ENCODE data around the gene AOPEP.

Gene AOPEP

DNA sequence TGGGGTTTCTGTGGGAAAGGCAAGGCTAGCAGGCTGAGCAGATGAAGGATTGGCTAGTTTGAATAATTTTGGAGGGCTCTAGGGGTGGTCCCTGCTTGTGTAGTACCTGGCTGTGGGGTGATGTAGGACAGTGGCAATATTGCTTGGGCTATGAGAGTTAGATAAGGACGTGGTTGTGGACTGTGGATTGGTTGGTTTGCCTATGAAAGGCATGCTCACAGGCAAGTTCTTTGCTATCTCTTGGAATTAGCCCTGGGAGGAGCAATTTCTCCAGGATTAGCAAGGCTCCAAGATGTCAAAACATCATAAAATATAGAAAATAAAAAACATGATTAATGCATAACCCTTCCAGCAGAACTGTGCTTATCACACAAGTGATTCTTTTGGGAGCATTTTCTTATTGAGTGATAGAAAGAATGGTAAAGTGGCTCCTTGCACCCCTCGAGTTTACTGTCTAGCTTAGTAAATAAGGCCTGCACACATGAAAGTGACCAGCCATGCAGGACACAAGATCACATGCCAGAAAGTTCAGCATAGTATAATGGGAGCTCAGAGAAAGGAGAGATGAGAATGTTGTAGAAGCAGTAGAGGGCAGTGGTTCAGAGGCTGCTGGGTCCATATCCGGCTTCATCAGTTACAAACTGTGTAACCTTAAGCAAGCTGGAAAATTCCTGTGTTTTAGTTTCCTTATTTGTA lies 13.8 kb downstream of the AOPEP start:
- no peak overlapping the region for H3K4me2 ChIP-seq (ENCODE audit: low read depth, low read length)

GRCh38 chr9:94741866-94742265 lies 15.4 kb downstream of the AOPEP start:
- no peak overlapping the region for H3K9ac ChIP-seq (ENCODE audit: low read length)
- peaks cover 7% of the 10 kb centered on the region; the same call in 1 of the 2 replicates for H3K79me2 ChIP-seq (ENCODE audit: low read length)
- H3K36me3 ChIP-seq (replicated peaks; ENCODE audit: insufficient read depth, low read length): no peaks in the 10 kb centered on the region
- no peak overlapping the region for H3K4me2 ChIP-seq (ENCODE audit: low read depth, low read length)
- no peaks in the 10 kb centered on the region for H4K20me1 ChIP-seq (ENCODE audit: insufficient read depth, low read length)
- no peak overlapping the region for H3K27ac ChIP-seq (ENCODE audit: low read length)
- TF ChIP-seq EZH2 (optimal IDR thresholded peaks at IDR 0.05; ENCODE audit: low read depth, low read length) (no peak), EZH2phosphoT487 (IDR thresholded peaks at IDR 0.05; ENCODE audit: low read length) (no peak), CTCF (IDR thresholded peaks at IDR 0.05; ENCODE audit: low read length) (no peak)
- no peaks in the 10 kb centered on the region for H3F3A ChIP-seq (ENCODE audit: insufficient read depth, low read length)
- no peaks in the 10 kb centered on the region for H3K27me3 ChIP-seq (replicated peaks; ENCODE audit: insufficient read depth, low read length)
- no peaks in the 10 kb centered on the region for H3K9me2 ChIP-seq (replicated peaks; ENCODE audit: insufficient read depth, low read length)
- no peaks in the 10 kb centered on the region for H3K4me1 ChIP-seq (ENCODE audit: low read length)
- H2AFZ ChIP-seq (ENCODE audit: low read length): no peak overlapping the region
- no peaks in the 10 kb centered on the region for H3K9me3 ChIP-seq (replicated peaks; ENCODE audit: insufficient read depth, low read length)
- no peak for DNase-seq
- H3K4me3 ChIP-seq (ENCODE audit: low read length): no peak overlapping the region

More for the DNA sequence above, 13.8 kb downstream of the AOPEP start:
- Histone ChIP-seq H3K36me3 (replicated peaks; ENCODE audit: insufficient read depth, low read length) (no peaks in the 10 kb centered on the region), H3K79me2 (ENCODE audit: low read length) (peaks cover 7% of the 10 kb centered on the region; the same call in 1 of the 2 replicates), H3K4me3 (ENCODE audit: low read length) (no peak overlapping the region), H4K20me1 (ENCODE audit: insufficient read depth, low read length) (no peaks in the 10 kb centered on the region), H3K4me1 (ENCODE audit: low read length) (no peaks in the 10 kb centered on the region), H3K27ac (ENCODE audit: low read length) (no peak overlapping the region), H3K9ac (ENCODE audit: low read length) (no peak overlapping the region), H3K9me3 (replicated peaks; ENCODE audit: insufficient read depth, low read length) (no peaks in the 10 kb centered on the region), H3K27me3 (replicated peaks; ENCODE audit: insufficient read depth, low read length) (no peaks in the 10 kb centered on the region), H3K9me2 (replicated peaks; ENCODE audit: insufficient read depth, low read length) (no peaks in the 10 kb centered on the region), H2AFZ (ENCODE audit: low read length) (no peak overlapping the region), H3F3A (ENCODE audit: insufficient read depth, low read length) (no peaks in the 10 kb centered on the region)
- TF ChIP-seq EZH2 (optimal IDR thresholded peaks at IDR 0.05; ENCODE audit: low read depth, low read length) (no peak), CTCF (IDR thresholded peaks at IDR 0.05; ENCODE audit: low read length) (no peak), EZH2phosphoT487 (IDR thresholded peaks at IDR 0.05; ENCODE audit: low read length) (no peak)
- no peak for DNase-seq

DNA sequence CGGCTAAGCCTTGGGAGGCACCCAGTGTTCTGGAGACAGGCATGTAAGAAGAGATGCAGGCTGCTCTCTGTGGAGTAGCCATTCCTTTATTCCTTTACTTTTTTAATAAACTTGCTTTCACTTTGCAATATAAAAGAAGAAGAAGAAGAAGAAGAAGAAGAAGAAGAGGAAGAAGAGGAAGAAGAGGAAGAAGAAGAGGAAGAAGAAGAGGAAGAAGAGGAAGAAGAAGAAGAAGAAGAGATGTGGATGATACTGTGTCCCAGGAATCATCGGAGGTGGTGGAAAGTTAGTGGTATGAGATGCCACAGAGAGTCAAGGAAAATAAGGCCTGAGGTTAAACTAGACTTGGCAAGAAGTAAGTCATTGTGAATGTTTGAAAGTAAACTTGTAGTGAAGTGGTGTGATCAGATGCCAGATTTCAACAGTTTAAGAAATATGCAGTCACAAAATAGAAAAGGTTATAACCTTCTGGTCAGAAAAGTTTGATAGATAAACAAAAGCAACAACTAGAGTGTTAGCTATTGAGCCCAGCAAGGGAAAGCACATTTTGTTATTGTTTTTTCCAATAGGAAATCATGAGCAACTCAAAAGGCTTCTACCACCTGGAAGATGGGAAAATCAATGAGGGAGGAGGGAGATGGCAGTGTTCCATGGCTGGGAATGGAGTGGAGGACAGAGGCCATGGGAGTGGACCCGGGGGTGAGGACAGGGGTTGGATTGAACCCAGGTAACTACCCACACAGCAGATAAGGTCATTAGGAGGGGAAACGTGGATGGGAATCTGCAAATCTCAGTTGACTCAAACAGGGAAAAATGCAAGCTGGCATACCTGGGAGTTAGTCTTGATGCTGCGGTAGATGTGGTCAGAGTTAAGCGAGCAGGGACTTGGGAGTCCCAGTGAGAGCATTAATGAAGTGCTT lies 16.8 kb downstream of the AOPEP start:
- DNase-seq: no peak
- no peak overlapping the region for H3K27ac ChIP-seq (ENCODE audit: low read length)

More for the DNA sequence above, 16.8 kb downstream of the AOPEP start:
- Histone ChIP-seq H3F3A (ENCODE audit: insufficient read depth, low read length) (no peaks in the 10 kb centered on the region), H3K4me1 (ENCODE audit: low read length) (no peaks in the 10 kb centered on the region), H3K36me3 (replicated peaks; ENCODE audit: insufficient read depth, low read length) (no peaks in the 10 kb centered on the region), H3K4me3 (ENCODE audit: low read length) (no peak overlapping the region), H3K79me2 (ENCODE audit: low read length) (no peaks in the 10 kb centered on the region), H3K9ac (ENCODE audit: low read length) (no peak overlapping the region), H4K20me1 (ENCODE audit: insufficient read depth, low read length) (no peaks in the 10 kb centered on the region), H3K27me3 (replicated peaks; ENCODE audit: insufficient read depth, low read length) (no peaks in the 10 kb centered on the region), H2AFZ (ENCODE audit: low read length) (no peak overlapping the region), H3K9me2 (replicated peaks; ENCODE audit: insufficient read depth, low read length) (no peaks in the 10 kb centered on the region), H3K4me2 (ENCODE audit: low read depth, low read length) (no peak overlapping the region), H3K9me3 (replicated peaks; ENCODE audit: insufficient read depth, low read length) (no peaks in the 10 kb centered on the region)
- no peak for TF ChIP-seq EZH2phosphoT487 (IDR thresholded peaks at IDR 0.05; ENCODE audit: low read length)
- TF ChIP-seq CTCF (IDR thresholded peaks at IDR 0.05; ENCODE audit: low read length): no peak
- no peak for TF ChIP-seq EZH2 (optimal IDR thresholded peaks at IDR 0.05; ENCODE audit: low read depth, low read length)

Data from MM.1S (cell line).